Fibroblast of lung (primary cell): Measurements from ENCODE around the gene ZNF445.

Source experiments
- EZH2 ChIP-seq: IDR thresholded peaks from 2 replicates; pipeline ENCODE4 v1.5.1; 2012; ENCODE audit warnings: low read length, control low read depth, mild to moderate bottlenecking; ENCODE audit errors: missing control alignments
- TF ChIP-seq, protein P1 (sequence below), 2 donors: IDR thresholded peaks in 1 of 2; conservative IDR thresholded peaks in 1 of 2; 1 replicate in 1 of 2; 2 replicates in 1 of 2; pipeline ENCODE4 v1.5.1; 2011 to 2012; ENCODE audit warnings: low read length in 2 of 2, control low read depth in 1 of 2, inconsistent platforms in 1 of 2, low read depth in 1 of 2, mild to moderate bottlenecking in 1 of 2

DNA sequence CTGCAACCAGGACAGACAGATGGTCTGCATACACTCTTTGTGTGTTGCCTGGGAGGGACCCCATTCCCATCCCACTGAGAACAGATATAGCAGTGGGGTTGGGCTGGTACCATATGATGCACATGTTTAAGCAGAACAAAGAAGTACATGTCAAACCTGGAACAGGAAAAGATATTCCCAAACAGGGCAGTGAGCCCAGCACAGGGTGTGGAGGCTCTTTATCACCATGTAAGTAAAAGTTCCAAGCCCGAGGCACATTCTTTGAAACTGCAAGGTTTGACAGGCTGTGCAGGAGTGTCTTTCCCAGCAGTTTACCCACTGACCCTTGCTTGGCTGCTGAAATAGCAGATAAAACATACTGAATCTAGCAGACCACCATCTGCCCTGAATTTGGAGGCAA, 5.3 kb upstream of the ZNF445 start:
- TF ChIP-seq, protein P1, sequence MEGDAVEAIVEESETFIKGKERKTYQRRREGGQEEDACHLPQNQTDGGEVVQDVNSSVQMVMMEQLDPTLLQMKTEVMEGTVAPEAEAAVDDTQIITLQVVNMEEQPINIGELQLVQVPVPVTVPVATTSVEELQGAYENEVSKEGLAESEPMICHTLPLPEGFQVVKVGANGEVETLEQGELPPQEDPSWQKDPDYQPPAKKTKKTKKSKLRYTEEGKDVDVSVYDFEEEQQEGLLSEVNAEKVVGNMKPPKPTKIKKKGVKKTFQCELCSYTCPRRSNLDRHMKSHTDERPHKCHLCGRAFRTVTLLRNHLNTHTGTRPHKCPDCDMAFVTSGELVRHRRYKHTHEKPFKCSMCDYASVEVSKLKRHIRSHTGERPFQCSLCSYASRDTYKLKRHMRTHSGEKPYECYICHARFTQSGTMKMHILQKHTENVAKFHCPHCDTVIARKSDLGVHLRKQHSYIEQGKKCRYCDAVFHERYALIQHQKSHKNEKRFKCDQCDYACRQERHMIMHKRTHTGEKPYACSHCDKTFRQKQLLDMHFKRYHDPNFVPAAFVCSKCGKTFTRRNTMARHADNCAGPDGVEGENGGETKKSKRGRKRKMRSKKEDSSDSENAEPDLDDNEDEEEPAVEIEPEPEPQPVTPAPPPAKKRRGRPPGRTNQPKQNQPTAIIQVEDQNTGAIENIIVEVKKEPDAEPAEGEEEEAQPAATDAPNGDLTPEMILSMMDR (conservative IDR thresholded peaks at IDR 0.05 in 1 of 2, IDR thresholded peaks at IDR 0.05 in 1 of 2; ENCODE audit: low read depth in 1 of 2, low read length in 2 of 2), result no peak
- no peak for TF ChIP-seq EZH2
